ENCODE measurements around the gene RTP5. TPM values are rescaled to one million over a fixed set of nuclear protein-coding genes. Genes with fewer than 3 reads are reported as not detected.
"Not testable (repeated sequence)": the region's sequence is repeated elsewhere in the genome, so short reads cannot be mapped to it uniquely, and the experiment has no call there.

RTP5 gene
- total RNA-seq, 2 donors from 2014 or later = 0.12 TPM; not detected in 1

DNA sequence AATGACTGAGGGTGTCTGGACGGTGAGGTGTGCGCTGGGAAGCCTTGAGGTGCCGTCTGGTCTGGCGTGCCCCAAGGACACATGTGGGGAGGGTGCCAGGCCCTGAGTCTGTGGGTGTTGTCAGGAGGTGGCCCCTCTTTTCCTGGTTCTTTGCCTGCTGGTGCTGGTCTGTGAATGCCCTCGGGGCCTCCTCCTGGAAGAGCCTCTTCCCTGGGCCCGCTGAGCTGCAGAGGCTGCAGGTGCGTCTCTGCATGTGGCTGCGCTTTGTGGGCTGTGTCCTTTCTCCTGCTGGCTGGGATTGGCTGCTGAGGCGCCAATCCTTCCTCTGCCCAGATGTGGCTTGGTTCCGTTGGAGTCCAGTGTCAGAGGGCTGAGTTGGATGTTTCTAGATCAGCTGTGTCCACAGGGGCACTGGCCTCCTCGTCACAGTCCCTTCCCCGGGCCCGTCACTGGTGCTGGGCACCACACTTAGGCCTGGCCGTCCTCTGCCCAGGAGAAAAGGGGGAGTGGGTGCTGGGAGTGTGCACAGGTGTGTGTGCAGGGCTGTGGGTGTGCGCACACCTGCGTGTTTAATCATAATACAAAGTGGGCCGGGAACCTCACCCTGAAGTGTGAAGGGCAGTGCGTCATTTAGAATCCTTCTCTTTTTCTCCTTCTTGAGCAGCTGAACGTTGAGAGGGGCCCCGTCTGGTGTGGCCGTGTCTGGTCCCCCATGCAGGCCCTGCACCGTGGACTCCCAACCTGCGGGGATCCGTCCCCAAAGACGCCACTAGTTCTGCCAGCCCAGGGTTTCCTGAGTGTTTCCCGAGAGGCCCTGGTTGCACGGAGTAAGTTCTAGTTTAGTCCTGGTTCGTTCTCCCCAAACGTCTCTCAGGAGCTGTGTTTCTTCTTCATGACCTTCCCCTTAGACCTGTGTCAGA is 35.5 kb downstream of the RTP5 start:
- no peaks in the 10 kb centered on the region for H3K9me3 ChIP-seq (ENCODE audit: control insufficient read depth, low read length, poor library complexity, severe bottlenecking)
- Mint-ChIP-seq H3K4me3 (no peak overlapping the region), H3K27me3 (no peaks in the 10 kb centered on the region), H3K36me3 (ENCODE audit: low read depth) (peaks cover 2% of the 10 kb centered on the region), H3K27ac (peak overlapping the region; percentile 39), H3K4me1 (peaks cover 9% of the 10 kb centered on the region)
- ATAC-seq = no peak
- no peak for DNase-seq

DNA sequence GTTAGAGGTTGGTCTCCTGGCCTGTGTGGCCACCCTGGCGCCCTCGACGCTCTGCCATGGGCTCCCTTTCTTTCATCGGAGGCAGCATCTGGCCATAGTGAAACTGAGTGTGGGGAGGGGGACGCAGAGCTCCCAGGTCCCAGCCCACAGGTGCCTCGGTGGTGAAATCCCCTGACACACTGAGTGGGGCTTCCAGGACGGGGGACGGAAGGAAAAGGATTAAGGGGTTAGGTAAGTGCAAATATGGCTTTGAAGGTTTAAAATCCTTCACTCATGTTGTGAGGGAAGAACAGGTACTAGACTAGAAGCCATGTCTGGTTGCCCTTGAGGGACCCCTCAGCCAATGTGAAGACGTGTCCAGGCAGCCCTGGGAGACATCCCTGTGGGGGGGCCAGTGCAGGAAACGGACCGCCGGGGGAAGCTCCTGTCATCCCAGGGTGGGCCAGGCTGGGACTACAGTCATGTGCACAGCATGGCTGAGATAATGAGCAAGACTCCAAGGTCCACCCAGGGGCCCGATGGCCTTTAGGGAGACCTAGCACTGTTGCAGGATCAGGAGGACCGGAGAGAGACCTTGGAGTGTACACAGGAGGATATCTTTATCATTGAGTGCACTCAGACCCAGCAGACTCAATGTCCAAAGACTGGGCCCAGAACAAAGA is 36.3 kb downstream of the RTP5 start:
- peaks cover 4% of the 10 kb centered on the region for H3K36me3 Mint-ChIP-seq (ENCODE audit: low read depth)
- no peak overlapping the region for H3K4me3 Mint-ChIP-seq
- peaks cover 10% of the 10 kb centered on the region for H3K4me1 Mint-ChIP-seq
- peak overlapping the region; percentile 39 for H3K27ac Mint-ChIP-seq
- no peaks in the 10 kb centered on the region for H3K27me3 Mint-ChIP-seq
- no peaks in the 10 kb centered on the region for H3K9me3 ChIP-seq (ENCODE audit: control insufficient read depth, low read length, poor library complexity, severe bottlenecking)
- DNase-seq (no peak), ATAC-seq (no peak)

DNA sequence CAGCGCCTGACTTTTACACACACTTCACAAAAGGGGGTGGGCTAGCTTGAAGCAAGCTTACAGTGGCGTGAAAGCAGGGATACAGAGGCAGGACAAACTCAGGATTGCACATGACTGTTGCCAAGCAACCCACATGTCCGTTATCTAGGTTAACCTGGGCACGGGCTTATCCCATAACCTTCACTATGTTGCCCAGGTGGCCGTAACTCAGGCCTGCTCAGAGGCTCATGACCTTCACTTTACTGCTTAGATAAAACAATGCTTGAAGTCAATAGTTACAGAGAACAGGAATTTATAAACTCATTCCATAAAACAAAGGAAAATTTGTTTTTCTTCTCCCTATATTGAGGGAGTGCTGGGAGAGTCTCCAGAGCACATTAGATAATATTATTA is 36.8 kb downstream of the RTP5 start:
- not testable (repeated sequence) for DNase-seq; H3K27ac Mint-ChIP-seq; H3K27me3 Mint-ChIP-seq; H3K4me1 Mint-ChIP-seq; H3K9me3 ChIP-seq (ENCODE audit: control insufficient read depth, low read length, poor library complexity, severe bottlenecking); H3K4me3 Mint-ChIP-seq; H3K36me3 Mint-ChIP-seq (ENCODE audit: low read depth); ATAC-seq

DNA sequence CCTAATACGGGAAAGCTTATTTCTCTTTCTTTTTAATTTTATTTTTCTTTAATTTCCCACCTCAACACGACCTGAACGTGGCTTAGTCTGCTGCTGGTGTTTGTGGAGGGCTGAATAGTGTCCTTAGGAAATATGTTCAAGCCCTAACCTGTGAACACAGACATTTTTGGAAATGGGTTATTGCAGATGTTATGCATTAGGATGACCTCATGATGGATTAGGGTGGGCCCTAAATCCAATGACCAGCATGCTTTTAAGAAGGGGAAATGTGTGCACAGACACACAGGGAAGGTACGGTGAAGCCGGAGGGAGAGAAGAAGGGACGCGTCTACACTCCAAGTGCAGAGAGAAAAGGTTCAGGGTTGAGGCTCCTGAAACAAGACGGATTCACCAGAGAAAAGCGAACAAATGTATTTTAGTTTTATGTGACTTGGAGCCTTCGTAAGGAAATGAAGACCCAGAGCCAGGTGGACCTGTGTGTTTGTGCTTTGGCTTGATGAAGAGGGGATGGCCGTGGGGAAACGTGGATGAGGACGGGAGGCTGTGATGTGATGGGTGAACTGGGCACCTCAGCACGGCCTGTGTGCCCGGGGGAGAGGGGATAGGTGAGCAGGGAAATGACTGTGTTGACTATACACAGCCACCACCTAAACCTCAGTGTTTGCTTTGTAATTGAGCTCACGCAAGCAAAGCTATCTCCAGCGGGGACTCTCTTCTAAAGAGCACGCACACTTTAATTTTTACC is 37.5 kb downstream of the RTP5 start:
- DNase-seq (no peak), ATAC-seq (no peak)
- Mint-ChIP-seq H3K27me3 (no peaks in the 10 kb centered on the region), H3K4me1 (peaks cover 7% of the 10 kb centered on the region), H3K27ac (no peak overlapping the region), H3K36me3 (ENCODE audit: low read depth) (peaks cover 10% of the 10 kb centered on the region), H3K4me3 (no peak overlapping the region)
- H3K9me3 ChIP-seq (ENCODE audit: control insufficient read depth, low read length, poor library complexity, severe bottlenecking) = no peaks in the 10 kb centered on the region

DNA sequence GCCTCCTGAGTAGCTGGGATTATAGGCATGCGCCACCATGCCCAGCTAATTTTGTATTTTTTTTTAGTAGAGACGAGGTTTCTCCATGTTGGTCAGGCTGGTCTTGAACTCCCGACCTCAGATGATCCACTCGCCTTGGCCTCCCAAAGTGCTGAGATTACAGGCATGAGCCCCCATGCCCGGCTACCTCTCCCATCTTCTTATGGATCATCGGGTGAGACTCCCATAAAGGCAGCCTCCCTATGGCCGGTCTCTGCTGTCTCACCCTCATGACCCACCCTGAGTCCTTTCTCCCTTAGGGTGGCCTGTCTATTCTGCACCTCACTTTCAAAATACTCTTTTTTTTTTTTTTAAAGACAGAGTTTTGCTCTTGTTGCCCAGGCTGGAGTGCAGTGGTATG is 38.3 kb downstream of the RTP5 start:
- not testable (repeated sequence) for H3K27me3 Mint-ChIP-seq; H3K27ac Mint-ChIP-seq; H3K4me1 Mint-ChIP-seq; H3K36me3 Mint-ChIP-seq (ENCODE audit: low read depth); H3K9me3 ChIP-seq (ENCODE audit: control insufficient read depth, low read length, poor library complexity, severe bottlenecking); ATAC-seq; DNase-seq; H3K4me3 Mint-ChIP-seq

DNA sequence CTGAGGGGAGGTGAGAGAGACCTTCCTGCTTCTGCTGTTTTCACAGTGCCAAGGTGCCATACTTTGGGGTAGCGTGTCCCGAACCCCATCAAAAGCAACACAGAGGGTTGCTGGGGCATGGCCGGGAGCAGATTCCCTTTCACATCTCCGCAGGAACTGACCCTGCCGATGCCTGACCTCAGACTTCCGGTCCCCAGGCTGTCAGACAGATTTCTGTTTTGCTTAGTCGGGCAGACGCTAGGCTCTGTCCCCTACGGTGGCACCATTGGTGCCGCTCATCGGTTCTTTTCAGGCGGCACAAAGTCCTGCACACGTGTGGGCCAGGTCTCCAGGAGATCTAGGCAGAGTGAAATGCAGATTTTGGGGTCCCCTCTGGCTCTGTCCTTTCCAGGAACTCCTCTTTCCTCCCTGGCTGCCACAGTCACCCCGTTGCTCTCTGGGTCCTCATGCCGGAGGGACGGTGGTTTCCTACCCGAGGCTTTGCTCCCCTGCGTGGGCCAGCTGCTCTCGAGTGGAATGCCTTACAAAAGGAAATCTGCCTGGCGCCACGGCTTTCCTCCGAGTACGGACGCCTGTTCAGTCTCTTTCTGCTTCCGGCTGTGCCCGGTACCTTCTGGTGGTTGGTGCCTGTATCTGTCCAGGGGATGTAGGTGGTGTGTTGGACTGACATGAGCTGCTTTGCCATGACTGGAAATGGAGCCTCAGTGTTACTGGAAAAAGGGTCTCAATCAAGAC is 39.3 kb downstream of the RTP5 start:
- Mint-ChIP-seq H3K4me1 (peaks cover 7% of the 10 kb centered on the region), H3K27me3 (no peaks in the 10 kb centered on the region), H3K36me3 (ENCODE audit: low read depth) (peaks cover 10% of the 10 kb centered on the region), H3K4me3 (no peak overlapping the region), H3K27ac (peak overlapping the region; percentile 41)
- ATAC-seq (no peak), DNase-seq (no peak)
- no peaks in the 10 kb centered on the region for H3K9me3 ChIP-seq (ENCODE audit: control insufficient read depth, low read length, poor library complexity, severe bottlenecking)

DNA sequence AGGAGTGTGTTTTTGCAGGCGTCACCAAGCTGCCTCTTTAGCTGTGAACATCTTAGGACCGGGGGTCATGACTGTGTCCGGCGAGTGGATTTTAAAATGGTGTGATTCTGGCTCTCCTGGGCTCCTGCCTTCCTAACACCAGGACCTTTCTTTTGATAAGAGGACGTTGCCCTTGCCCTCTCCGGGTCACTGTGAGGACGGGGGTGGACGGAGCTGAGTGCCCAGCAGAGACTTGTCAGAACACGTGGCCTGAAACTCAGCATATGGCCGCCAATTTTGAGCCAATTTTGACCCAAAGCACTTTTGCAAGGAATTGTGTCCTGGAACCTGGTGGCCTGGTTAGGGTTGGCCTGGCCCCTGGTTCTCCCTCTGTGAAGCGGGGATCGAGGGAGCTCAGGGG is 40.2 kb downstream of the RTP5 start:
- Mint-ChIP-seq H3K4me3 (no peak overlapping the region), H3K36me3 (ENCODE audit: low read depth) (peaks cover 10% of the 10 kb centered on the region), H3K27ac (no peak overlapping the region), H3K27me3 (no peaks in the 10 kb centered on the region), H3K4me1 (peaks cover 9% of the 10 kb centered on the region)
- H3K9me3 ChIP-seq (ENCODE audit: control insufficient read depth, low read length, poor library complexity, severe bottlenecking) = no peaks in the 10 kb centered on the region
- no peak for DNase-seq
- no peak for ATAC-seq

DNA sequence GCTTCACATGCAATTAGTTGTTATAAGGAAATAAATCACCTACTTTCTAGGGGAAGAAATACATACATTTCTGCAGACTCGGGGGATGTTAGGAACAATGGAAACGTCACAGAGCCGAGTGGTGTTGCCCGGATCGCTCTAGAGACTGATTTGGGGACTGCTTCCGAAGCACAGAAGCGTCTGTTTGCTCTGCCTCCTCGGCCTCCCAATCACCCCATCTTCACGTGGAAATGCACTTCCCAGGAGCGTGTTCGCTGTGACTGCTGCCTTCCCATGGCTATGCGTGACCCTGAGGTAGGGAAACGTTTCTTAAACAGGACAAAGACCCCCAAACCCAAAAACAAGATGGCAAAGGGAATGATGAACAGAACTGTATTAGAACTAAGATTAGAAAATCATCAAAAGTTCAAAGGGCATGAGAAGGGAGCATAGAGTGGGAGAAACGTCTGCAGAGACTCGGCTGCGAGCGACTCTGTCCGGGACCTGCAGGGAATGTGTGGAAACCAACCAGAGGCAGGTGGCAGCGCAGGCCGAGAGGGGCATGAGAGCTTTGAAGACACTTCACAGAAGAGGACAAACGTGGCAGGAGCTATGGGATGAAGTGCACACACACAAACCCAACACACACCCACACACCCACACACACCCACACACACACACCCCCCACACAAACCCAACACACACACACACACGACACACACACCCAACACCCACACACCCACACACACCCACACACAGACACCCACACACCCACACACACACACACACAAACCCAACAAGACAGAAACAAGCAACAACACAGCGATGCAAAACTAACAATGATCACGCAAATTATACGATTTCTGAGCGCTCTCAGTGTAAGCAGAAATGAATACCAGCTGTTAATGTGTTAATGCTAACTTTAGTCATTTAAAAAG is 41.3 kb downstream of the RTP5 start:
- H3K36me3 Mint-ChIP-seq (ENCODE audit: low read depth) = peaks cover 10% of the 10 kb centered on the region

DNA sequence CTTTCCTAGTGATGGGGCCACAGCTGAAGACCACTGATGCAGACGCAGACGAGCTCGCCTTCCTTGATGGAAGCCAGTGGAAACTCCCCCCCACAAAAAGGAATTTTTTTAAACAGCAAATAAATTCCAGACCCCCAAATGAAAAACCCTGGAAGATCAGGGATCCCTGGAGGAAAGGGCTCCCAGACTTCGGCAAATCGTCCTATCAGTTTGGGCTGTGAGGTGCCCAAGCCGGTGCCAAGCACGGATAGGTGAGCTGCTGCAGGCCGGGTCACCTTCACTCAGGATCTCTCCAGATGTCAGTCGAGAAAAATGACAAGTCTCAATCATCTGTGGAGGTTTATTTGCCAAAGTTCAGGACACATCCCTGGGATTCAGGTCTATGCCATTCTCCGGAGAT is 42.0 kb downstream of the RTP5 start:
- H3K36me3 Mint-ChIP-seq (ENCODE audit: low read depth) = peaks cover 10% of the 10 kb centered on the region
- no peaks in the 10 kb centered on the region for H3K9me3 ChIP-seq (ENCODE audit: control insufficient read depth, low read length, poor library complexity, severe bottlenecking)
- no peak overlapping the region for H3K4me3 Mint-ChIP-seq
- ATAC-seq (no peak), DNase-seq (no peak)
- H3K4me1 Mint-ChIP-seq = peaks cover 7% of the 10 kb centered on the region
- no peak overlapping the region for H3K27ac Mint-ChIP-seq
- no peaks in the 10 kb centered on the region for H3K27me3 Mint-ChIP-seq

More for the DNA sequence above, 41.3 kb downstream of the RTP5 start:
- H3K27ac Mint-ChIP-seq = no peak overlapping the region
- peaks cover 9% of the 10 kb centered on the region for H3K4me1 Mint-ChIP-seq
- no peak overlapping the region for H3K4me3 Mint-ChIP-seq
- no peak for DNase-seq
- no peaks in the 10 kb centered on the region for H3K27me3 Mint-ChIP-seq
- ATAC-seq = no peak
- H3K9me3 ChIP-seq (ENCODE audit: control insufficient read depth, low read length, poor library complexity, severe bottlenecking) = no peaks in the 10 kb centered on the region

DNA sequence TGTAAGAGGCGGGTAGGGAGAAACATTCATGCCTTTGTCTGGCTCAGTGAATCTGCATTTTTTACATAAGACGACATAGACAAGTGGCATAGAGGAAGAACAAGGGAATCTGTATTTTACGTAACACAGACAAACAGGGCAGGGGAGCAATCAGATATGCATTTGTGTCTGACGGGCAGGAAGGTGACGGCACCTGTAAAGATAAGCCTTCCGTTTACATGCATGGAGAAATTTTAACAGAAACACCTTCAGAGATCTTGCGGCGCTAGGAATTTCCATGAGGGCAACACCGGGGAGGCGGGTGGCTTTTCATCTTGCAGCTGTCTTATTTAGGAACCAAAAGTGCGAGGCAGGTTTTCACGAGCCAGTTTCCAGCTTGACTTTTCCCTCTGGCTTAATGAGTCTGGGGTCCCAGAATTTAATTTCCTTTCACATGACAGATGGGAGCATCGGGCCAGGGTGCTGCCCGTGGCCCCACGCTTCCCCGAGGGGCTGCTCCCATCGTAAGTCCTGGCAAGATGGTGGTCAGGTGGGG is 42.6 kb downstream of the RTP5 start:
- peaks cover 7% of the 10 kb centered on the region for H3K36me3 Mint-ChIP-seq (ENCODE audit: low read depth)
- no peaks in the 10 kb centered on the region for H3K9me3 ChIP-seq (ENCODE audit: control insufficient read depth, low read length, poor library complexity, severe bottlenecking)
- DNase-seq (no peak), ATAC-seq (no peak)
- H3K27ac Mint-ChIP-seq = no peak overlapping the region
- H3K4me1 Mint-ChIP-seq = peaks cover 4% of the 10 kb centered on the region
- H3K4me3 Mint-ChIP-seq = no peak overlapping the region
- H3K27me3 Mint-ChIP-seq = no peaks in the 10 kb centered on the region

DNA sequence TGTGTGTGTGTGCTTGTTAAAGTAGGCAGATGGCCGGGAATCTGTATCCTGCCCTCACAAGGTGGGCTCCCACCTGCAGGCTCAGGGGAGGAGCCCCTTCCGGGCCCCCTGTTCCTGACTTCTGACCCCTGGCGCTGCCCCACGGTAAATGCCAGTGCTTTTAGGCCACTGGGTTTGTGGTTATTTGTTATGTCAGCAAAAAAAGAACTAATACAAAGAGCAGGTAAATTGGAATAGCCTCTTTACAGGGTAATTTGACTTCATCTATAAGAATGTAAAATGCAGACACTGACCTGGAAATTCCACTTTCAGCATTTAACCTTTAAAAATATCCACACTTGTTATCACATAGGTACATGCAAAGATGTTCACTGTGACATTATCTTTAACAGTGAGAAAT is 44.2 kb downstream of the RTP5 start:
- H3K27me3 Mint-ChIP-seq = no peaks in the 10 kb centered on the region

DNA sequence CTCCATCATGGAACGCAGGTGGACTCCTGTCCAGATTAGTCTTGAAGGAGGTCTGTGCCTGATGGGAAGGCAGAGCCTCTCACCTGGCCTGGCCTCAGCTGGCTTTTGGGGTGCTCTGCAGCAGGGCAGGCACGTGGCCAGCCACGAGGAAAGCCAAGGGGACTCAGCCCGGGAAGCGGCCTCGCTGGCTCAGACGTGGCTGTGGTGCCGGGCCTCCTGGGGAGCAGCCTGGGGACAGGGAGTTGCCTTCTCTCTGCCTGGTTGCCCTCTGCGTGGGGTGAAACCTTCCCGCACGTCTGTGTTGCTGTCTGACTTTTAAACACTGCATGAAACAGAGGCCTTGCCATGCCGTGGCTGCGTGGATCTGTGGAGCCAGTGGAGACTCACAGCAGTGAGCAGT is 45.0 kb downstream of the RTP5 start:
- H3K4me3 Mint-ChIP-seq = no peak overlapping the region
- ATAC-seq (no peak), DNase-seq (no peak)
- peaks cover 4% of the 10 kb centered on the region for H3K4me1 Mint-ChIP-seq
- peaks cover 7% of the 10 kb centered on the region for H3K36me3 Mint-ChIP-seq (ENCODE audit: low read depth)
- H3K27me3 Mint-ChIP-seq = no peaks in the 10 kb centered on the region
- no peak overlapping the region for H3K27ac Mint-ChIP-seq
- no peaks in the 10 kb centered on the region for H3K9me3 ChIP-seq (ENCODE audit: control insufficient read depth, low read length, poor library complexity, severe bottlenecking)

More for the DNA sequence above, 44.2 kb downstream of the RTP5 start:
- ATAC-seq = no peak
- H3K9me3 ChIP-seq (ENCODE audit: control insufficient read depth, low read length, poor library complexity, severe bottlenecking) = no peaks in the 10 kb centered on the region
- Mint-ChIP-seq H3K4me3 (no peak overlapping the region), H3K36me3 (ENCODE audit: low read depth) (peaks cover 7% of the 10 kb centered on the region), H3K27ac (no peak overlapping the region), H3K4me1 (peaks cover 4% of the 10 kb centered on the region)
- DNase-seq = no peak
